Ovary (tissue), 10 donors: ENCODE measurements around the gene SDC3. TPM values are rescaled to one million over a fixed set of nuclear protein-coding genes. Genes with fewer than 3 reads are reported as not detected.

Experiments
- DNase-seq, 5 donors: peaks; one replicate each; pipeline ENCODE4 v3.0.0-alpha.2; 2019 to 2020
- H3K27ac ChIP-seq, 2 donors: fragments of 200-600 bp; one replicate each; pipeline versions ENCODE4 v1.5.1 to v1.8.0; 2019 to 2022
- H3K27me3 ChIP-seq: fragments of 200-600 bp; one replicate; pipeline ENCODE4 v1.8.0; 2022
- H3K36me3 ChIP-seq: fragments of 200-600 bp; sonication (generic); one replicate; pipeline ENCODE4 v1.5.1; 2019
- H3K4me1 ChIP-seq: one replicate; pipeline ENCODE4 v1.8.1; 2013; ENCODE audit warnings: mild to moderate bottlenecking, moderate library complexity; ENCODE audit not compliant: insufficient read depth
- H3K4me3 ChIP-seq: fragments of 200-600 bp; sonication (generic); one replicate; pipeline ENCODE4 v1.5.1; 2017
- H3K9me3 ChIP-seq, 2 donors: fragments of 200-600 bp in 1 of 2; sonication (generic) in 1 of 2; one replicate each; pipeline versions ENCODE4 v1.5.1 to v1.8.1; 2013 to 2019; ENCODE audit warnings: mild to moderate bottlenecking in 1 of 2, moderate library complexity in 1 of 2
- CTCF ChIP-seq, 3 donors: fragments of 450-650 bp in 2 of 3; fragments of 200-600 bp in 1 of 3; IDR thresholded peaks; one replicate each; pipeline versions ENCODE4 v1.5.1 to v1.8.0; 2016 to 2022; ENCODE audit warnings: antibody characterized with exemption in 3 of 3, mild to moderate bottlenecking in 1 of 3
- EP300 ChIP-seq: sonication (generic); formaldehyde crosslinking; IDR thresholded peaks from one replicate; pipeline ENCODE4 v1.6.1; 2017; ENCODE audit warnings: antibody characterized with exemption
- POLR2A ChIP-seq: fragments of 450-650 bp; IDR thresholded peaks from one replicate; pipeline ENCODE4 v1.6.1; 2017; ENCODE audit warnings: antibody characterized with exemption, mild to moderate bottlenecking, moderate library complexity
- WGBS, 3 donors: extraction: QIAGEN DNeasy Blood & Tissue Kit in 1 of 3; methylation state at CpG; one replicate each; pipeline versions ENCODE4 v1.1.5 to v1.1.7; 2013 to 2017; 5-methylcytosine and 5-hydroxymethylcytosine counted together
- intact Hi-C, 4 donors: fragments of 100-400 bp; cut with DNase I; formaldehyde crosslinking; loops; one replicate each; pipeline versions ENCODE4 v1.11.0 to v1.15.1; 2022 to 2023
- long read RNA-seq, 3 donors: library from polyadenylated mRNA in 2 of 3; unstranded in 2 of 3; transcript quantifications; one replicate each; pipeline ENCODE4 v2.0.0 and lab custom pipeline, GENCODE V29; 2021 to 2026
- polyA plus RNA-seq, 2 donors: library from polyadenylated mRNA; stranded (reverse); fragments of 200-250 nt in 1 of 2; fragments of 350-450 nt in 1 of 2; fragmentation: Illumina TruSeq in 1 of 2; extraction: RNeasy Lipid Tissue Mini Kit (QIAGEN cat#74804) in 1 of 2; gene quantifications; one replicate each; pipeline ENCODE4 v1.2.3, GENCODE V29; 2013 to 2014
- total RNA-seq, 7 donors: library from RNA; depleted of rRNA in 2 of 7; stranded (reverse); fragments of >200 nt in 2 of 7; fragmentation: NEBNext Ultra II Directional in 3 of 7; extraction: Animal tissue kit (Norgen Biotek cat#: 25700) in 3 of 7; gene quantifications; one replicate each; pipeline versions ENCODE4 v1.1.0 to v1.2.4, GENCODE V29; 2016 to 2023
- donor health status: DM: no; HTN: no; CAD: no; lungs with moderate emphysema.
- donor health status: DM: no; HTN: no; CAD: no.
- donor health status: Bipolar disorder and iron deficiency.
- donor health status: DM: yes; HTN: yes; CAD: no.
- donor health status: DM: no; HTN: no; CAD: no.
- donor health status: DM: yes; HTN: yes; CAD: no.

Gene SDC3
- 10 to 100 TPM in 5 of 7 donors, 1 to 10 TPM in 2; 4.2 to 31.0 (median 23.0) TPM for total RNA-seq
- polyA plus RNA-seq, result 10 to 100 TPM; 17.1 to 28.0 TPM
- long read RNA-seq, donor 1, partial matches to known transcripts, result 0 of 14 reads
- long read RNA-seq, donor 1, other reads (novel, unspliced or antisense), result 14 of 14 reads
- long read RNA-seq, donor 2, full-length matches to known transcripts, result 8 of 8 reads
- long read RNA-seq, donor 2, partial matches to known transcripts, result 0 of 8 reads
- long read RNA-seq, donor 2, other reads (novel, unspliced or antisense), result 0 of 8 reads
- long read RNA-seq, donor 3, full-length matches to known transcripts, result 4 of 30 reads
- long read RNA-seq, donor 3, partial matches to known transcripts, result 1 of 30 reads
- long read RNA-seq, donor 3, other reads (novel, unspliced or antisense), result 25 of 30 reads

GRCh38 chr1:30908696-30909364 is at the start of gene SDC3:
TSS of gene SDC3 (minus strand) at chr1:30908758. CDS start at chr1:30908586, 172 bp downstream.
- H3K36me3 ChIP-seq, result no peaks in the 10 kb centered on the region
- peak within 1 kb of the TSS; percentile 47 for H3K4me3 ChIP-seq
- peaks cover 7% of the 10 kb centered on the region for H3K4me1 ChIP-seq
- H3K9me3 ChIP-seq, result no peaks in the 10 kb centered on the region
- WGBS, 3 donors, result 2 to 7% (median 5%) methylated on average over 14 to 59 of the region's 68 CpGs
- H3K27ac ChIP-seq, result peak within 1 kb of the TSS in 1 of 2 donors; percentile 23
- H3K27me3 ChIP-seq, result no peaks in the 10 kb centered on the region
- DNase-seq, result peak in 2 of 5 donors; percentile 42 to 46
- TF ChIP-seq EP300 (no peak), POLR2A (no peak), CTCF (IDR thresholded peaks at IDR 0.05) (no peak)
- intact Hi-C loops, result no loop called here

GRCh38 chr1:30957560-30958222 is 49.1 kb upstream of the SDC3 start:
- H3K9me3 ChIP-seq, result no peaks in the 10 kb centered on the region
- peaks cover 3% of the 10 kb centered on the region for H3K4me1 ChIP-seq
- no peak for DNase-seq
- WGBS, 3 donors, result 84 to 89% (median 88%) methylated on average over 4 of the region's 4 CpGs
- TF ChIP-seq EP300, result no peak
- no peak overlapping the region for H3K4me3 ChIP-seq
- intact Hi-C loops, result no loop called here
- H3K36me3 ChIP-seq, result no peaks in the 10 kb centered on the region
- no peak overlapping the region for H3K27ac ChIP-seq
- no peaks in the 10 kb centered on the region for H3K27me3 ChIP-seq

- DNase-seq, result no peak
- Histone ChIP-seq H3K9me3 (no peaks in the 10 kb centered on the region), H3K4me1 (peaks cover 3% of the 10 kb centered on the region), H3K27me3 (no peaks in the 10 kb centered on the region), H3K27ac (no peak overlapping the region), H3K36me3 (no peaks in the 10 kb centered on the region), H3K4me3 (no peak overlapping the region)
- TF ChIP-seq POLR2A (no peak), EP300 (no peak), CTCF (IDR thresholded peaks at IDR 0.05) (no peak)
- intact Hi-C loops, result no loop called here
- 10 to 16% (median 14%) methylated on average over 1 of the region's 1 CpG for WGBS, 3 donors
These were observed 47.0 kb upstream of the SDC3 start for GRCh38 chr1:30955448-30956015.

GRCh38 chr1:30953685-30954084 is 45.1 kb upstream of the SDC3 start:
- DNase-seq, result no peak
- H3K27ac ChIP-seq, result no peak overlapping the region
- no peaks in the 10 kb centered on the region for H3K27me3 ChIP-seq
- no peaks in the 10 kb centered on the region for H3K9me3 ChIP-seq
- H3K4me3 ChIP-seq, result no peak overlapping the region
- peaks cover 3% of the 10 kb centered on the region for H3K4me1 ChIP-seq
- 92 to 93% (median 92%) methylated on average over 11 of the region's 11 CpGs for WGBS, 3 donors
- TF ChIP-seq CTCF (IDR thresholded peaks at IDR 0.05) (no peak), POLR2A (no peak), EP300 (no peak)
- intact Hi-C loops, result no loop called here
- H3K36me3 ChIP-seq, result no peaks in the 10 kb centered on the region
